Measurements from ENCODE around the gene UBA7.

UBA7 gene

DNA sequence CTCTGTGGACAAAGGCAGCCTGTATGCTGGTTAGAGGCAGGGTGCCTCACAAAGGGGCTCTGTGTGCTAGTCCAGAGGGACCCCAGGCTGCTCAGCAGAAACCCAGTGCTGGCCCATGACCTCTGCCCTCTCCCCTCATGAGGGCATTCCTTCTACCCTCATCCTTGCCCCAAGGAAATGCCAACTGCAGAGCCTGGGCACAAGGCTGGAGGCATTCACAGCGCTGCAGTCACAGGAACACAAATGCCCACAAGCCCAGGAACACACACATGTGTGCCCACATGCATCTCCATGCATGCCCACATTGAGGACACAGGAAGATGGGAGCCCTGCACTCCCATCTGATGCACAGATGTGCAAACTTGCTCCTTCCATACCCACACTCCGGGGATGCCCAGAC lies 6.9 kb downstream of the UBA7 start:
- Histone ChIP-seq H3K79me2 (ENCODE audit: insufficient read depth, low read length) (no peaks in the 10 kb centered on the region), H3K9me3 (ENCODE audit: insufficient read depth, low read length) (no peaks in the 10 kb centered on the region), H3K4me3 (ENCODE audit: insufficient read depth, low read length, poor library complexity, severe bottlenecking) (no peak overlapping the region), H3K9ac (ENCODE audit: low read length) (no peak overlapping the region), H3F3A (ENCODE audit: insufficient read depth) (no peaks in the 10 kb centered on the region), H3K27ac (ENCODE audit: low read depth, low read length) (no peak overlapping the region), H3K4me2 (ENCODE audit: low read depth, low read length, poor library complexity, severe bottlenecking) (no peak overlapping the region), H3K27me3 (ENCODE audit: low read length) (no peaks in the 10 kb centered on the region), H4K20me1 (ENCODE audit: low read depth, low read length) (no peaks in the 10 kb centered on the region), H3K36me3 (ENCODE audit: low read length) (no peaks in the 10 kb centered on the region), H3K9me2 (replicated peaks; ENCODE audit: insufficient read depth, low read length) (no peaks in the 10 kb centered on the region), H2AFZ (ENCODE audit: low read depth, low read length, severe bottlenecking) (no peak overlapping the region)
- no peak for TF ChIP-seq EZH2phosphoT487 (conservative IDR thresholded peaks at IDR 0.05; ENCODE audit: low read length)

DNA sequence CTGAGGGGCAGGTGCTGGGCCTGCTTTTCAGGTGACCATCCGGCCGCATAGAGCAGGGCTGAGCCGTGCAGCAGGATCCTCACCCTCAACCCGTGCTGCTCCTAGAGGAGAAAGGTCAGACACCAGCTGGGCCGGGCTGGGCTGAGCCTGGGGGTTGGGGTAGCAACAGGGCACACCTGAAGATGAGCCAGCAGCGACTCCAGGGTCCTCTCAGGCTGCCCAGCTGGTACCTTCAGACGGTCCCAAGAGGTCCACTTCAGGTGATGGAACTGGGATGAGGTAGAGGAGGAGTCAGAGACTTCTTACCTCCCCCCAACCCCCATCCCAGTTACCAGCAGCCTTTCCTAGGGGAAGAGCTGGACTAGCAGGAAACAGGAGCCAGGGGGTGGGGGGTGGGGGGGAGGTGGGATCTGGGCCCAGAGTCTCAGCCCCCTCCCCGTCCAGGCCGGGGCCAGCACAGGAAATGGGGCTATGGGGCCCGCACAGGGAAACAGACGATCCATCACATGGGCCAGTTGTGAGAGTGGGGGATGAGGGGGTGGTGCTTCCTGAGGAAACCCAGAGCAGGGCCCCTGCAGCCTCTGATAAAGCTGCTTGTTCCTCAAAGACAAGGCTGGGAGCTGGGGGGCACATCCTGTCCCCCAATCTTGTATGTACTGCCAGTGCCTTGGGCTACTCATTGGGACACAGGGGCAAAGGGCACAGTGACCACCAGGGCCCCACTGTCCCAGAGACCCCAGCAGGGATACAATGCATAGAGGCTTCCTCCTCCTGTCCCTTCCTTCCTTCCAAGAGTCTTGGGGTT lies 7.7 kb downstream of the UBA7 start:
- Histone ChIP-seq H3K4me2 (ENCODE audit: low read depth, low read length, poor library complexity, severe bottlenecking) (no peak overlapping the region), H3K27ac (ENCODE audit: low read depth, low read length) (no peak overlapping the region), H3K9me3 (ENCODE audit: insufficient read depth, low read length) (no peaks in the 10 kb centered on the region), H2AFZ (ENCODE audit: low read depth, low read length, severe bottlenecking) (no peak overlapping the region), H3K36me3 (ENCODE audit: low read length) (no peaks in the 10 kb centered on the region), H3K9me2 (replicated peaks; ENCODE audit: insufficient read depth, low read length) (no peaks in the 10 kb centered on the region), H4K20me1 (ENCODE audit: low read depth, low read length) (no peaks in the 10 kb centered on the region), H3F3A (ENCODE audit: insufficient read depth) (no peaks in the 10 kb centered on the region), H3K79me2 (ENCODE audit: insufficient read depth, low read length) (no peaks in the 10 kb centered on the region), H3K4me3 (ENCODE audit: insufficient read depth, low read length, poor library complexity, severe bottlenecking) (no peak overlapping the region), H3K27me3 (ENCODE audit: low read length) (no peaks in the 10 kb centered on the region), H3K9ac (ENCODE audit: low read length) (no peak overlapping the region)
- TF ChIP-seq, protein P1, sequence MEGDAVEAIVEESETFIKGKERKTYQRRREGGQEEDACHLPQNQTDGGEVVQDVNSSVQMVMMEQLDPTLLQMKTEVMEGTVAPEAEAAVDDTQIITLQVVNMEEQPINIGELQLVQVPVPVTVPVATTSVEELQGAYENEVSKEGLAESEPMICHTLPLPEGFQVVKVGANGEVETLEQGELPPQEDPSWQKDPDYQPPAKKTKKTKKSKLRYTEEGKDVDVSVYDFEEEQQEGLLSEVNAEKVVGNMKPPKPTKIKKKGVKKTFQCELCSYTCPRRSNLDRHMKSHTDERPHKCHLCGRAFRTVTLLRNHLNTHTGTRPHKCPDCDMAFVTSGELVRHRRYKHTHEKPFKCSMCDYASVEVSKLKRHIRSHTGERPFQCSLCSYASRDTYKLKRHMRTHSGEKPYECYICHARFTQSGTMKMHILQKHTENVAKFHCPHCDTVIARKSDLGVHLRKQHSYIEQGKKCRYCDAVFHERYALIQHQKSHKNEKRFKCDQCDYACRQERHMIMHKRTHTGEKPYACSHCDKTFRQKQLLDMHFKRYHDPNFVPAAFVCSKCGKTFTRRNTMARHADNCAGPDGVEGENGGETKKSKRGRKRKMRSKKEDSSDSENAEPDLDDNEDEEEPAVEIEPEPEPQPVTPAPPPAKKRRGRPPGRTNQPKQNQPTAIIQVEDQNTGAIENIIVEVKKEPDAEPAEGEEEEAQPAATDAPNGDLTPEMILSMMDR (IDR thresholded peaks at IDR 0.05; ENCODE audit: insufficient read depth, low read length, poor library complexity, severe bottlenecking): no peak
- no peak for TF ChIP-seq EZH2phosphoT487 (conservative IDR thresholded peaks at IDR 0.05; ENCODE audit: low read length)

DNA sequence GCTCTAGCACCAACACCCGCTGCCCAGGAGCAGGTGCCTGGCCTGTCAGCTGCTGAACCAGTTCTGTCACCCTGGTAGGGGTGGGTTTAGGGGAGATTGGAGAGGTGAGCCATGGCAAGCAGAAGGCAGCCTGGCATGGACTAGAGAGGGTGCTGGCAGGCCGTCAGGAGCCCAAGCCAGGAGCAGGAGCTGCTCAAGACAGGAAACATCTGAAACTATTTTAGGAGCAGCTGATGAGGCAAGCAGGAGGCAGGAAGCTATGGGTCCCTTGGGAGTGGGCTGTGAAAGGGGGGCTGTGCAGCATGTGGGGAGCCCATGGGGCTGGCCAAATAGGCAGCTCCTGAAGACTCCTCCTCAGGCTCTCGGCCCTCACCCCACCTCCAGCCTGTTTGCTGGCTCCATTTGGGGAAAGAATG lies 8.4 kb downstream of the UBA7 start:
- TF ChIP-seq, protein P1 (IDR thresholded peaks at IDR 0.05; ENCODE audit: insufficient read depth, low read length, poor library complexity, severe bottlenecking): no peak
- TF ChIP-seq EZH2phosphoT487 (conservative IDR thresholded peaks at IDR 0.05; ENCODE audit: low read length): no peak
- H3K79me2 ChIP-seq (ENCODE audit: insufficient read depth, low read length): no peaks in the 10 kb centered on the region
- H3K4me3 ChIP-seq (ENCODE audit: insufficient read depth, low read length, poor library complexity, severe bottlenecking): no peak overlapping the region
- H4K20me1 ChIP-seq (ENCODE audit: low read depth, low read length): no peaks in the 10 kb centered on the region
- no peaks in the 10 kb centered on the region for H3K9me3 ChIP-seq (ENCODE audit: insufficient read depth, low read length)
- H3K9ac ChIP-seq (ENCODE audit: low read length): no peak overlapping the region
- no peaks in the 10 kb centered on the region for H3K36me3 ChIP-seq (ENCODE audit: low read length)
- no peaks in the 10 kb centered on the region for H3K27me3 ChIP-seq (ENCODE audit: low read length)
- no peak overlapping the region for H3K27ac ChIP-seq (ENCODE audit: low read depth, low read length)
- H3K4me2 ChIP-seq (ENCODE audit: low read depth, low read length, poor library complexity, severe bottlenecking): no peak overlapping the region
- H3F3A ChIP-seq (ENCODE audit: insufficient read depth): no peaks in the 10 kb centered on the region
- H3K9me2 ChIP-seq (replicated peaks; ENCODE audit: insufficient read depth, low read length): no peaks in the 10 kb centered on the region
- H2AFZ ChIP-seq (ENCODE audit: low read depth, low read length, severe bottlenecking): no peak overlapping the region

Measured in SU-DHL-6 (cell line).